K562 (cell line): ENCODE data around the gene FNBP1. TPM values are rescaled to one million over a fixed set of nuclear protein-coding genes. Genes with fewer than 3 reads are reported as not detected.

Source experiments
- E2F3 ChIP-seq: fragments of 250-450 bp; sonication (Bioruptor Pico); IDR thresholded peaks from 2 replicates; pipeline ENCODE4 v1.4.0; 2020; ENCODE audit warnings: mild to moderate bottlenecking
- GABPB2 ChIP-seq: fragments of 250-450 bp; sonication (Bioruptor Pico); conservative IDR thresholded peaks from 2 replicates; pipeline ENCODE4 v1.5.1; 2021; ENCODE audit warnings: mild to moderate bottlenecking
- GTF2F1 ChIP-seq: IDR thresholded peaks from 2 replicates; pipeline ENCODE4 v1.6.1; 2011; ENCODE audit warnings: low read depth, low read length, improper control_type of control experiment
- HDAC2 ChIP-seq: fragments of 450-650 bp; IDR thresholded peaks from 2 replicates; pipeline ENCODE4 v1.6.1; 2016; ENCODE audit warnings: mild to moderate bottlenecking
- HNRNPL ChIP-seq: fragments of 200-400 bp; formaldehyde crosslinking; IDR thresholded peaks from 2 replicates; pipeline ENCODE4 v1.6.1; 2017; ENCODE audit warnings: low read depth, mild to moderate bottlenecking, low read length
- MEIS2 ChIP-seq: fragments of 450-650 bp; IDR thresholded peaks from 2 replicates; pipeline ENCODE4 v1.6.1; 2014; ENCODE audit warnings: mild to moderate bottlenecking; ENCODE audit not compliant: partially characterized antibody
- NELFE ChIP-seq: IDR thresholded peaks from 2 replicates; pipeline ENCODE4 v1.6.1; 2011; ENCODE audit warnings: mild to moderate bottlenecking; ENCODE audit not compliant: insufficient read depth, insufficient read length
- RBM15 ChIP-seq: fragments of 200-400 bp; formaldehyde crosslinking; IDR thresholded peaks from 2 replicates; pipeline ENCODE4 v1.6.1; 2018; ENCODE audit warnings: mild to moderate bottlenecking, low read length, moderate library complexity; ENCODE audit not compliant: insufficient read depth
- SAP30 ChIP-seq: fragments of 200-600 bp; sonication (generic); IDR thresholded peaks from 2 replicates; pipeline ENCODE4 v1.6.1; 2012; ENCODE audit warnings: borderline replicate concordance, low read depth, mild to moderate bottlenecking, moderate library complexity, low read length, control low read depth, inconsistent platforms; ENCODE audit not compliant: insufficient read depth, poor library complexity, severe bottlenecking
- ZBTB26 ChIP-seq: fragments of 450-650 bp; formaldehyde crosslinking; IDR thresholded peaks from 2 replicates; pipeline ENCODE4 v1.4.0; 2022; ENCODE audit warnings: missing genetic modification characterization
- ZBTB5 ChIP-seq: fragments of 450-650 bp; IDR thresholded peaks from 2 replicates; pipeline ENCODE4 v1.6.1; 2017; ENCODE audit warnings: antibody characterized with exemption
- ZFPM2 ChIP-seq: fragments of 250-450 bp; sonication (Bioruptor Pico); IDR thresholded peaks from 2 replicates; pipeline ENCODE4 v1.5.1; 2022; ENCODE audit warnings: mild to moderate bottlenecking
- ZNF23 ChIP-seq: fragments of 250-450 bp; sonication (Bioruptor Pico); IDR thresholded peaks from 2 replicates; pipeline ENCODE4 v1.4.0; 2020; ENCODE audit warnings: mild to moderate bottlenecking
- ZNF316 ChIP-seq: fragments of 450-650 bp; IDR thresholded peaks from 2 replicates; pipeline ENCODE4 v1.6.1; 2016
- ZNF384 ChIP-seq: IDR thresholded peaks from 2 replicates; pipeline ENCODE4 v1.6.1; 2012; ENCODE audit warnings: low read depth, low read length, improper control_type of control experiment
- ZNF561 ChIP-seq: fragments of 450-650 bp; formaldehyde crosslinking; conservative IDR thresholded peaks from 2 replicates; pipeline ENCODE4 v1.4.0; 2020; ENCODE audit warnings: mild to moderate bottlenecking, moderate library complexity
- polyA plus RNA-seq, 8 experiments: library from polyadenylated mRNA; depleted of rRNA in 4 of 8; stranded (reverse) in 5 of 8; unstranded in 3 of 8; fragments of >200 nt; fragmentation: Nextera tagmentation in 2 of 8; fragmentation: Illumina TruSeq in 1 of 8; extraction: Ambion mirVana in 2 of 8; extraction: Trizol in 1 of 8; gene quantifications; 2 replicates each; pipeline versions ENCODE4 v1.2.1 to v1.2.3, GENCODE V29; 2011 to 2014; ENCODE audit warnings: inconsistent platforms in 1 of 8, missing spikeins in 1 of 8
- total RNA-seq, 7 experiments: library from RNA; depleted of rRNA in 6 of 7; stranded (reverse); fragments of >200 nt in 6 of 7; fragmentation: Illumina TruSeq in 2 of 7; extraction: Trizol in 2 of 7; gene quantifications; 2 replicates each; pipeline versions ENCODE4 v1.2.1 to v1.2.3, GENCODE V29; 2011 to 2021; ENCODE audit warnings: low replicate concordance in 1 of 7

Gene FNBP1
- total and polyA plus RNA-seq, 9 of the 15 experiments (the other 6 are each of a cell fraction or from before 2014, with no cell fraction given), result 1.8 to 14.9 (median 7.6) TPM

GRCh38 chr9:129861447-129861827, 181.6 kb downstream of the FNBP1 start (continued):
- TF ChIP-seq GTF2F1, result no peak
- TF ChIP-seq ZFPM2 (CRISPR knock-in tag), result no peak
- TF ChIP-seq RBM15, result no peak
- TF ChIP-seq HNRNPL, result no peak
- no peak for TF ChIP-seq ZNF384
- no peak for TF ChIP-seq HDAC2
- TF ChIP-seq ZBTB26 (CRISPR knock-in tag), result no peak
- no peak for TF ChIP-seq MEIS2
- TF ChIP-seq ZNF561 (CRISPR knock-in tag), result no peak
- no peak for TF ChIP-seq ZNF316
- TF ChIP-seq ZNF23 (CRISPR knock-in tag), result no peak
- no peak for TF ChIP-seq ZBTB5
- no peak for TF ChIP-seq GABPB2
- no peak for TF ChIP-seq E2F3 (CRISPR knock-in tag)
- TF ChIP-seq SAP30, result no peak
- no peak for TF ChIP-seq NELFE
